IPS DF 6.9 (cell line): ENCODE data around the gene EHMT1.

Experiments
- DNase-seq: peaks from one replicate; pipeline ENCODE4 v3.0.0-alpha.2; 2013; ENCODE audit warnings: low read depth, low spot score
- H3K27ac ChIP-seq: one replicate; pipeline ENCODE4 v1.5.1; 2013; ENCODE audit warnings: low read length, control low read depth
- H3K27me3 ChIP-seq: 2 replicates; pipeline ENCODE4 v1.6.1; 2013; ENCODE audit warnings: mild to moderate bottlenecking, low read length; ENCODE audit not compliant: control insufficient read depth, insufficient read depth
- H3K36me3 ChIP-seq: 2 replicates; pipeline ENCODE4 v1.6.1; 2013; ENCODE audit warnings: low read length; ENCODE audit not compliant: control insufficient read depth, insufficient read depth
- H3K4me1 ChIP-seq: 2 replicates; pipeline ENCODE4 v1.6.1; 2013; ENCODE audit warnings: low read length; ENCODE audit not compliant: control insufficient read depth, insufficient read depth
- H3K4me3 ChIP-seq: 2 replicates; pipeline ENCODE4 v1.5.1; 2013; ENCODE audit warnings: mild to moderate bottlenecking, low read length
- H3K9me3 ChIP-seq: 2 replicates; pipeline ENCODE4 v1.6.1; 2013; ENCODE audit warnings: low read length, inconsistent platforms; ENCODE audit not compliant: control insufficient read depth, insufficient read depth
- WGBS: extraction: QIAGEN DNeasy Blood & Tissue Kit; methylation state at CpG from one replicate; pipeline ENCODE4 v1.1.7; 2013; ENCODE audit warnings: mixed read lengths, missing lambda C conversion rate; ENCODE audit not compliant: insufficient read length, insufficient coverage; 5-methylcytosine and 5-hydroxymethylcytosine counted together

EHMT1 gene

GRCh38 chr9:137606005-137606621 lies 12.7 kb upstream of the EHMT1 start:
- H3K27ac ChIP-seq, result no peak overlapping the region
- no peaks in the 10 kb centered on the region for H3K9me3 ChIP-seq
- H3K36me3 ChIP-seq, result no peaks in the 10 kb centered on the region
- WGBS, result no CpG with 5 or more reads among the region's 57 CpGs
- H3K4me3 ChIP-seq, result peak overlapping the region; percentile 75
- DNase-seq, result no peak
- H3K27me3 ChIP-seq, result no peaks in the 10 kb centered on the region
- peaks cover 11% of the 10 kb centered on the region for H3K4me1 ChIP-seq

DNA sequence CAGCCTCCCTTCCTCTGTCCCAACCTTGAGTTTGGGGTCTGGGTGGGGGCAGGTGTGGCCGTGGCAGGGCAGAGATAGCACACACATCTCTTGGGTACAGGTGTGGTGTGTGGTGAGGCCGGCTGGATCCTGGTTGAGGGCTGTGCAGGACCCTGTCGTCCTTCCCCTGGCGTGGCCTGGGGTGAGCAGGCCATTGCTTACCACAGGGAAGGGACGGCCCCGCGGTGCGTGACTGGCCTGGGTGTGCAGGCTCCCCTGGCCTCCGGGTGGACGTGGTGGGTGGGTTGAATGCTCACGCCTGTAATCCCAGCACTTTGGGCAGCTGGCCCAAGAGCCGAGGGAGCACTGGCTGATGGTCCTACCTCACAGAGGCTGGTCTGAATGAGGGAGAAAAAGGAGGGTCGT lies 12.1 kb upstream of the EHMT1 start:
- H3K27ac ChIP-seq, result no peak overlapping the region
- H3K4me3 ChIP-seq, result no peak overlapping the region; the same call in 1 of the 2 replicates
- WGBS, result no CpG with 5 or more reads among the region's 13 CpGs

GRCh38 chr9:137607141-137607857 lies 11.5 kb upstream of the EHMT1 start:
- Histone ChIP-seq H3K4me1 (peaks cover 11% of the 10 kb centered on the region), H3K27me3 (no peaks in the 10 kb centered on the region), H3K36me3 (no peaks in the 10 kb centered on the region), H3K9me3 (no peaks in the 10 kb centered on the region), H3K4me3 (no peak overlapping the region), H3K27ac (no peak overlapping the region)
- DNase-seq, result no peak
- no CpG with 5 or more reads among the region's 17 CpGs for WGBS

More for the DNA sequence above, 12.1 kb upstream of the EHMT1 start:
- no peak for DNase-seq
- H3K4me1 ChIP-seq, result peaks cover 11% of the 10 kb centered on the region
- H3K9me3 ChIP-seq, result no peaks in the 10 kb centered on the region
- no peaks in the 10 kb centered on the region for H3K36me3 ChIP-seq
- H3K27me3 ChIP-seq, result no peaks in the 10 kb centered on the region

- H3K4me3 ChIP-seq, result no peak overlapping the region
- DNase-seq, result no peak
- H3K4me1 ChIP-seq, result peaks cover 7% of the 10 kb centered on the region
- WGBS, result no CpG with 5 or more reads among the region's 6 CpGs
- H3K36me3 ChIP-seq, result peaks cover 16% of the 10 kb centered on the region
- H3K27ac ChIP-seq, result no peak overlapping the region
- H3K27me3 ChIP-seq, result no peaks in the 10 kb centered on the region
- no peaks in the 10 kb centered on the region for H3K9me3 ChIP-seq
Observed at GRCh38 chr9:137610944-137611343, 7.9 kb upstream of the EHMT1 start.

DNA sequence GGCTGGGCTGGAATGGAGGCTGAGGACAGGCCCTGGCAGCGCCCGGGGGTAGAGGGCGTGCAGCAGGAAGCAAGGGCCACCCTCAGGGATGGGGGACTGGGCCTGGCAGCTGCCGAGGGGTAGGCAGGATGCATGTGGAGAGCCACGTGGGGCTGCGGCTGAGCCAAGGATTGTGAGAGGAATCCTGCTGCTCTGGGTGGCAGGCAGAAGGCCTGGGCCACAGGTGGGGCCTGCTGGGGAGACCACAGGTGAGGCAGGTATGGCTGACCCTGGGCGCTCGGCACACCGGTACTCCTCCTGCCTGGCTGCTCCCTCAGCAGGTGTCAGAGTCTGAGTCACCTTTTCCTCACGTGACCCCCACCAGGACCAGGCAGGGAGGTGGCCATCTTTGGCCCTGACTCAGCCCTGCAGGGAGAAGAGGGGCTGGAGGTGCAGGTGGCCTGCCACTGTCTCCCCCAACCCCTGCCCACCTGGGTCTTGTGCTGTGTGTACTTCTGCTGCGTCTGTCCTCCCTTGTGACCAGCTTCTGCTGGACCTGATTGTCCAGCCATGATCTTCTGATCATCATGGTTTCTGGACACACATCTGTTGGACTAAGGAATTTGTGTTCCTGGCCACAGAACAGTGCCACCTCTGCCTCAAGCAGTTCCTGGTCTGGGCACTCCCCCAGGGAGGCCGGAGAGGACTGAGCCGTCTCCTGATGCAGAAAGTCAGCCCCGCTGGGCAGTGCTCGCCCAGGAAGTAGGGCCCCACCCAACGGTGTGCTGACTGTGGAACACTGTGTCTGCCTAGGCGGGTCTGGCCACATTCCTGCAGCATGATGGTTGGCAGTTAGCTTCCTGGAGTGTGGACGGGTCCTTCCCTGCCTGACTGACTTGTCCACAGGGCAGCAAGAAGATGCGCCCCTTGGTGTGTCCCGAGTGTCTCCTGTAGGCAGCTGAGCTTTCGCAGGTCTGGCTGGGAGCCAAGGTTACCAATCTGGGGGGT lies 6.9 kb upstream of the EHMT1 start:
- Histone ChIP-seq H3K4me3 (no peak overlapping the region), H3K9me3 (no peaks in the 10 kb centered on the region), H3K4me1 (no peaks in the 10 kb centered on the region; the same call in 1 of the 2 replicates), H3K36me3 (peaks cover 19% of the 10 kb centered on the region), H3K27ac (no peak overlapping the region), H3K27me3 (no peaks in the 10 kb centered on the region)
- WGBS, result no CpG with 5 or more reads among the region's 21 CpGs
- DNase-seq, result no peak

GRCh38 chr9:137612741-137613142 lies 6.1 kb upstream of the EHMT1 start:
- no CpG with 5 or more reads among the region's 8 CpGs for WGBS
- peaks cover 2% of the 10 kb centered on the region; the same call in 1 of the 2 replicates for H3K4me1 ChIP-seq
- no peaks in the 10 kb centered on the region for H3K27me3 ChIP-seq
- H3K36me3 ChIP-seq, result peaks cover 19% of the 10 kb centered on the region
- no peak overlapping the region for H3K27ac ChIP-seq
- no peaks in the 10 kb centered on the region for H3K9me3 ChIP-seq
- no peak for DNase-seq
- H3K4me3 ChIP-seq, result no peak overlapping the region

DNA sequence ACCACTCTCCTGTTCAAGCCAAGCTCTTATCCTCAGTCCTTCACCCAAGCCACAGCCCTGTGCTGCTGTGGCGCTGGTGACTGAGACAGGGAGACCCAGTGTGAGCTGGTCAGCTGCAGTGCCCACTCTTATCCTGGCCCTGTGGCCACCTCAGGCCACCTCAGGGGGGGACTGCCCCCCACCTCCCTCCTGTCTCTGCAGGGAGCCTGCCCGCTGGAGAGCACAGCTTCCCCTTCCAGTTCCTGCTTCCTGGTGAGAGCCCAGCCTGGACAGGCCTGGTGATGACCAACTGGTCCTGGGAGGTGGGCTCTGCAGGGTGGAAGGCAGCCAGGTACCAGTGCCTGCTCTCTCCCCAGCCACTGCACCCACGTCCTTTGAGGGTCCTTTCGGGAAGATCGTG lies 5.5 kb upstream of the EHMT1 start:
- Histone ChIP-seq H3K4me1 (peaks cover 2% of the 10 kb centered on the region; the same call in 1 of the 2 replicates), H3K27ac (no peak overlapping the region), H3K27me3 (no peaks in the 10 kb centered on the region), H3K9me3 (no peaks in the 10 kb centered on the region), H3K4me3 (no peak overlapping the region), H3K36me3 (peaks cover 19% of the 10 kb centered on the region)
- WGBS, result no CpG with 5 or more reads among the region's 5 CpGs
- no peak for DNase-seq

GRCh38 chr9:137613738-137614523 lies 4.9 kb upstream of the EHMT1 start:
- Histone ChIP-seq H3K9me3 (no peaks in the 10 kb centered on the region), H3K27ac (no peak overlapping the region), H3K4me3 (no peak overlapping the region), H3K36me3 (peaks cover 19% of the 10 kb centered on the region), H3K4me1 (peaks cover 2% of the 10 kb centered on the region; the same call in 1 of the 2 replicates), H3K27me3 (no peaks in the 10 kb centered on the region)
- WGBS, result no CpG with 5 or more reads among the region's 27 CpGs
- no peak for DNase-seq

GRCh38 chr9:137614631-137615386 lies 4.0 kb upstream of the EHMT1 start:
- Histone ChIP-seq H3K27me3 (no peaks in the 10 kb centered on the region), H3K4me3 (no peak overlapping the region), H3K4me1 (peaks cover 2% of the 10 kb centered on the region; the same call in 1 of the 2 replicates), H3K36me3 (peaks cover 19% of the 10 kb centered on the region), H3K27ac (no peak overlapping the region), H3K9me3 (no peaks in the 10 kb centered on the region)
- no CpG with 5 or more reads among the region's 25 CpGs for WGBS
- no peak for DNase-seq
